Measurements from ENCODE around the gene EFL1.
"Not testable (repeated sequence)": the region's sequence is repeated elsewhere in the genome, so short reads cannot be mapped to it uniquely, and the experiment has no call there.

Gene EFL1

DNA sequence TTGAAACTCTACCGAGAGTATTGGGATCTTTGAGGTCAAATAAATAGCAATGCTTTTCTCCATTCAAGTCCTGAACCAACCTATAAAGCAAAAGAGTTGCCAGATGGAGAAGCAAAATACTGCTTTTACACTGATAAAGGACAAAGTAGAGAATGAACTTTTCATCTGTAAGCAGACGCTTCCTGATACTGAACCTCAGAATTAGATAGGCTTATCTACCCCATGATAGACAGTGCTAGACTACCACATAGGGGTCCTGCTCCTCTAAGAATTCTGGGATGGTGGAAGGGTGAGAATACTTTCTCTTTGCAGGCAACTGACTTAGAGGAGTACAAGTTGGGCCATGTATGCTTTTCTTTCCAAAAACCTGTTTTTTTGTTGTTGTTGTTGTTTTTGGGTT is 9.6 kb upstream of the EFL1 start:
- DNase-seq (ENCODE audit: low read depth): no peak
- TF ChIP-seq, protein P1, sequence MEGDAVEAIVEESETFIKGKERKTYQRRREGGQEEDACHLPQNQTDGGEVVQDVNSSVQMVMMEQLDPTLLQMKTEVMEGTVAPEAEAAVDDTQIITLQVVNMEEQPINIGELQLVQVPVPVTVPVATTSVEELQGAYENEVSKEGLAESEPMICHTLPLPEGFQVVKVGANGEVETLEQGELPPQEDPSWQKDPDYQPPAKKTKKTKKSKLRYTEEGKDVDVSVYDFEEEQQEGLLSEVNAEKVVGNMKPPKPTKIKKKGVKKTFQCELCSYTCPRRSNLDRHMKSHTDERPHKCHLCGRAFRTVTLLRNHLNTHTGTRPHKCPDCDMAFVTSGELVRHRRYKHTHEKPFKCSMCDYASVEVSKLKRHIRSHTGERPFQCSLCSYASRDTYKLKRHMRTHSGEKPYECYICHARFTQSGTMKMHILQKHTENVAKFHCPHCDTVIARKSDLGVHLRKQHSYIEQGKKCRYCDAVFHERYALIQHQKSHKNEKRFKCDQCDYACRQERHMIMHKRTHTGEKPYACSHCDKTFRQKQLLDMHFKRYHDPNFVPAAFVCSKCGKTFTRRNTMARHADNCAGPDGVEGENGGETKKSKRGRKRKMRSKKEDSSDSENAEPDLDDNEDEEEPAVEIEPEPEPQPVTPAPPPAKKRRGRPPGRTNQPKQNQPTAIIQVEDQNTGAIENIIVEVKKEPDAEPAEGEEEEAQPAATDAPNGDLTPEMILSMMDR (IDR thresholded peaks at IDR 0.05; ENCODE audit: control insufficient read depth, insufficient read depth, low read depth, low read length, missing control alignments): no peak
- no peak overlapping the region for H3K4me3 ChIP-seq (ENCODE audit: control insufficient read depth, low read depth, low read length)

DNA sequence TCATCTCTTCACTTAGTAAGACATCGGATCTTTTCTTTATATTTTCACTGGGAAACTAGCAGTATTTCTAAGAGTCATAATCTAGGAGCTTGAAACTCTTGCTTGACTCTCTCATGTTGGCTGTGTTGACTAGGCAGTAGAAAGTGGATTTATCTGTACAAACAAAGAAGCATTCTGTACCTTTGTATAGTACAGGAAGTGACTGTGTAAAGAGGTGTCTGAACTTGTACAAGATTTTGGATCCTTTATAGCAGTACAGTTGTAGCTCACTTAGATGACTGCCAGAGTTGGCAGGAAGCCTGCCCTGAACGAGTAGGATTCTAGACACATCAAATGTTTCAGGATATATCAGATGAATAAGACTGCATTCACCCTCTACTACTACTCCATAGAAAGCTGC is 5.9 kb upstream of the EFL1 start:
- not testable (repeated sequence) for H3K4me3 ChIP-seq (ENCODE audit: control insufficient read depth, low read depth, low read length); DNase-seq (ENCODE audit: low read depth)

DNA sequence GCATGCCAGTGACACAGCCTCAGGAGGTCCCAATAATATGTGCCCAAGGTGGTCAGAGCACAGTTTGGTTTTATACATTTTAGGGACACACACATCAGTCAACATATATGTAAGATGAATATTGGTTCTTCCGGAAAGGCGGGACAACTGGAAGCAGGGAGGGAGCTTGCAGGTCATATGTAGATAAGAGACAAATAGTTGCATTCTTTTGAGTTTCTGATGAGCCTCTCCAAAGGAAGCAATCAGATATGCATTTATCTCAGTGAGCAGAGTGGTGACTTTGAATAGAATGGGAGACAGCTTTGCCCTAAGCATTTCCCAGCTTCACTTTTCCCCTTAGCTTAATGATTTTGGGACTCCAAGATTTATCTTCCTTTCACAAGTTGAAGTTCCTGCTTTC is 4.6 kb upstream of the EFL1 start:
- not testable (repeated sequence) for H3K4me3 ChIP-seq (ENCODE audit: control insufficient read depth, low read depth, low read length)

DNA sequence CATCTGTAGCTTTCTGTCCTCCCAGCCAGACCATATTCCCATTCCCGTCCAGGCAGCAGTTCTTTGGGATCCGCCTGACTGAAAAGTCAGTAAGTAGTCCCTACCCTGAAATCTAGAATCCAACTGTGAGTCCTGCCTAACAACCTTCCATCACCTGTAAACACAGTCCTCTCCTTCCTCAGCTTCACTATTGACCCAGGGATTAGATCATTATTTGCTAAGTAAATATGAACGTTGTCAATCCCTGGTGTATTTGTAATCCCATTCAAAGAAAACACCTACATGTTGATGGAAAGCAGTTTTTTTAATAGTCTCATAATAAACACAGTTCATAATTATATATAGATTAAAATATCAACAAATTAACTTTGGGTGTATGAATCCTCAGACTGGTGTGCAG is 816 bp upstream of the EFL1 start:
- H3K4me3 ChIP-seq (ENCODE audit: control insufficient read depth, low read depth, low read length): peak overlapping the region; percentile 88
- TF ChIP-seq, protein P1 (IDR thresholded peaks at IDR 0.05; ENCODE audit: control insufficient read depth, insufficient read depth, low read depth, low read length, missing control alignments): no peak
- DNase-seq (ENCODE audit: low read depth): no peak

More for the DNA sequence above, 4.6 kb upstream of the EFL1 start:
- DNase-seq (ENCODE audit: low read depth): not testable (repeated sequence)

DNA sequence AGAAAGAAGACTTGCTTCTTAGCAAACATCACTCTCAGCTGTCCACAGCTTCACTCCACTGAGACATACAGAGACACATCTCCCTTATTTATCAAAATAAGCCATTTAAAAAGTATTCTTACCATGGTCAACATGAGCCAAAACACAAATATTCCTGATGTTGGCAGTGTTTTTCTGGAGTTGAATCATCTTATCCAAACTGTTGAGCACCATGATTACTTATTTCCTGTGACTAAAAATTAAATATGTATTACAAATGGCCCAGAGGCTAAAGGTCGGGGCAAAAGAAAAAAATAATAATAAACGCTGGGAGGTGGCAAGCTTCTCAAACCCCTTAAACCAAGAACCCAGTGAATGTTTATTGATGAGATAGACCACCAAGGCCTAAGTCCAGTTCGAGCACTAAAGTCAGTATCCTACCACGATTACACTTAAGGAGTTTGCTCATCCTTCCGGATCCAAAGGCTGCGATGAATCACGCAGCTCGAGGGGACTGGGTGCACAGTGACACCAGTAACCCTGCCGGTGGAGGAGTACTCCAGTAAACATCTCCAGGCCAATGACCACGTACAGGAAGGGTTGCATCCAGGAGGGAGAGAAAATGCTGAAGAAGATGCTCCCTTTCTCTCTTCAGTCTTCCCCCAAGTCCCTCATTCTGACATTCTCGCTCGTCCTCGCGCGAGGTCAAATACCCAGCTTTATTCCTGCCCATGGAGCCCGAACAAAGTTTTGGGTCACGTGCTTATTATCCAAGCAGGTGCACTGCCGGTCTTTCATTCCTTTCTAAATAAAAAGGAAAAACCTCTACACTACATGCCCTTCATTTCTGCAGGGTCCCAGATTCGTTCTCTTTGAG is 740 bp downstream of the EFL1 start:
- H3K4me3 ChIP-seq (ENCODE audit: control insufficient read depth, low read depth, low read length): peak overlapping the region; percentile 88
- DNase-seq (ENCODE audit: low read depth): not testable (repeated sequence)

DNA sequence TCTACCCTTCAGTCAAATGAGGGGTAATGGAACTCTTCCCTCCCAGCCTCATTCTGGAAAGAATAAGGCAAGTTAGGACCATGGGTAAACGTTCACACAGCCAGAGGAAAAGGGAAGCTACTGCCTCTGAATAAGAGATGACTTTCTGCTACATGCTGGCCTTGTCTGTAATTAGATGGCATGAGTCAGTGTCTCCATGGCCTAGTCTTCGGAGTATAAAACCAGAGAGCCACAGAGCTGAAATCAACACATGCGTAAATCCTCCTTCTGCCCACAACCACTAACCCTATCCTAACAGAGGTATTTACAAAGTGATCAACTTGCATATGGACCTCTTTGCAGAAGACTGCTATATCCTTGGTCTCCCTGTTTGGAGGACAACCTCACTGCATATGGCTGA is 14.3 kb downstream of the EFL1 start:
- DNase-seq (ENCODE audit: low read depth): peak; percentile 1
- H3K4me3 ChIP-seq (ENCODE audit: control insufficient read depth, low read depth, low read length): not testable (repeated sequence)

DNA sequence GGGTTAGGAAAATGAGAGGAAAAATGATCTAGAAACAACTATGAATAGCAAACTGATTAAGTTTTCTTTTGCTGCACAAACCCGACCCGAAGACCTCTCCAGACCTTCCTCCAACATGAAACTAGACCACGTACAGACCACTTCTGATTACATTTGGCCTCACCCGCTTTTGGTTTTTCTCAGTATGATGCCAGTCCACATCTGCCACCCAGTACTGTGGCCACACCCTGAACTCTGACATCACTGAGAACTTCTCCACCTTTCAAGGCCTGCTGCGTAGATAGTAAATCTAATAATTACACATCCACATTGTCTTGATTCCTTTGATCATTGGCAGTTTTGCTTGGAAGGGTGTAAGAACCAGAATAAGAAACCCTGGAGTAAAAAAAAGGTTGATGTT is 16.6 kb downstream of the EFL1 start:
- not testable (repeated sequence) for H3K4me3 ChIP-seq (ENCODE audit: control insufficient read depth, low read depth, low read length); DNase-seq (ENCODE audit: low read depth)

DNA sequence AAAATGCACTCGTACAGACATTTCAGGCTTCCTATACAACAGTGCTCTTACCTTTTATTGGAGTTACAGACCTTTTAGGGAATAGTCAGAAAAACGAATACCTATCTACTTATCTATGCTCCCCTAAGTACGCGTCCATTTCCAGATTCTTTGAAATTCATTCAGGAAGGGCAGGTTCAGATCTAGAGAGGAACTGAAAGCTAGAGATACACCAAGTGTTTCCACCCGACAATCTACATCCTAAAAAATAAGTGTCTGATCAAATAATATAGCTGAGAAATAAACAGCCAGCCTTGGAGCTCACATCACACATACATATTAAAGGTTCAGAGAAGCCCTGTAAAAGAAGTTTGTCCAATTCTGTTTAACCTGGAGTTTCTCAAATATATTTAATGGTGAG is 18.9 kb downstream of the EFL1 start:
- DNase-seq (ENCODE audit: low read depth): not testable (repeated sequence)

DNA sequence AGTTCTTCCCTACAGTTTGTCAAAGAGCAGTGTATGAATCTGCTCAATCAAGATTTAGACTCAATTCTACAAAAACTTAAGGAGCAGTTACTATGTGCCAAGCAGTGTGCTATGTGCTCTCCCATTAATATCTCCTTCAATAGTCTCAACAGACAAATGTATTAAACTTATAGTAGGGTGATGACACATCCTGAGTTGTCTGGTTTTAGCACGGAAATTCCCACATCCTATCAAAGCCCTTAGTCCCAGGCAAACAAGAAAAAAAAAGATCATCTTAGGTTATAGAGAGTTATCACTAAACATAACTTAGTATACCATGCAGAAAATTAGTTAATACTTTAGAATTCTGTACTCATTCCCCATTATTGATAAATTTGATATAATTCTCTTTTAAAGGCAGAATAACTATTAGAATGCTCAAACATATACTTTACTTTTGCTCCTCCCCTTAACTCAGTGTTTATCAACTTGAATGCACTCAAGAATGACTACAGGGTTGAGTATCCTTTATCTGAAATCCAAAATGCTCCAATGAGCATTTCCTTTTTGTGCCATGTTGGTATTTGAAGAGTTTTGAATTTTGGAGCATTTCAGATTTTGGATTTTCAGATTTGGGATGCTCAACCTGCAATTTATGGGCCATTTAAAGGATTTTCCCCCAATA is 20.6 kb downstream of the EFL1 start:
- not testable (repeated sequence) for DNase-seq (ENCODE audit: low read depth); H3K4me3 ChIP-seq (ENCODE audit: control insufficient read depth, low read depth, low read length)

More for the DNA sequence above, 18.9 kb downstream of the EFL1 start:
- H3K4me3 ChIP-seq (ENCODE audit: control insufficient read depth, low read depth, low read length): not testable (repeated sequence)

DNA sequence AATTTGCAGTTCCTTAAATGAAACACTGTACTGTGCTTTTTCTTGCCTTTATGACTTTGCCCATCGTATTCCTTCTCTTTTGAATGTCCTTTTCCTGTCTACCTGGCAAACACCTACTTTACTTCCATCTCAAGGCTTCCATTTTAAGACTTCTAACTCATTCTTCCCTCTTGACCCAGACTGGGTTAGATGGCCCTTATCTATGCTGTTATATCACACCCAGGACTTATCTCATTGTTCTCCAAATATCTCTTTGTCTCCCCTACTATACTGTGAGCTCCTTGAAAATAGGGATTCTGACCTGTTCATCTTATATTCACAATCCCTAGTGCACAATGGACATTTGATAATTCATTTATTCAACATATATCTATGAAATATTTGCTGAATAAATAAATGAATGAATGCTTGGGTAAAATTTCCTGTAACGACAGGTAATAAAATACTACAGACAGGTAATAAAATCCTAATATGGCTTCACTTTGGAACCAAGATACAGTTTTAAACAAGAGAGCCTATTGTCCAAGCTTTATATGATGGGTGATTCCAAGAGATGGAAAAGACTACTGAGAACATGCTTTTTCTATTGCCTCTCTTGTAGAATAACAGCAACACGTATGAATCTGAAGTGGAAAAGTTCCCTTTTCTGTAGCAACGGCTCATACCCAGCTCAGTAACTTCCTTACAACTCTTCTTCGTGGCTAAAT is 22.7 kb downstream of the EFL1 start:
- no peak for DNase-seq (ENCODE audit: low read depth)
- TF ChIP-seq, protein P1 (IDR thresholded peaks at IDR 0.05; ENCODE audit: control insufficient read depth, insufficient read depth, low read depth, low read length, missing control alignments): no peak

DNA sequence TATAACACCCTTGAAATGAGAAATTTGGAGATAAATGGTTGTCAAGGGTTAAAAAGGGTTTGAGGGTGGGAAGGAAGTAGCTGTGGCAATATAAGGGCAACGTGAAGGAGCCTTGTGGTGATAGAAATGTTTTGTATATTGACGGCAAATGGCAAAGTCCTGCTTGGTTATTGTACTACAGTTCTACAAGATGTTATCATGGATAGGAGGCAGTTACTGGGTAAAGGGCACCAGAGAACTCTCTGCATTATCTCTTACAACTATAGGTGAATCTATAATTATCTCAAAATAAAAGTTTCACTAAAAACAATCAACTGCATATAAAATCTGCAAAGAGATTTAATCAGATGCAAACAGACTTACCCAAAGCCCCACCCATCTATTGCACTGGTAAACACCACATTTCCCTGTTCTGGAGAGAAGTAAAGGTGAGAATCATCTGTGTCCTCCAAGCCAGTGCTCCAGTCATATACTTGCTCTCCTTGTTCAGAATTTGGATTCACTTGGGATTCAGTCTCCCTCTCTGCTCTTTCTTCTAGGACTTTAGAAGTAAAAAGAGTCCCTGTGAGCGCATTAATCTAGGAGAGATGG is 24.5 kb downstream of the EFL1 start:
- H3K4me3 ChIP-seq (ENCODE audit: control insufficient read depth, low read depth, low read length); DNase-seq (ENCODE audit: low read depth): not testable (repeated sequence)

More for the DNA sequence above, 22.7 kb downstream of the EFL1 start:
- no peak overlapping the region for H3K4me3 ChIP-seq (ENCODE audit: control insufficient read depth, low read depth, low read length)

Data from AG09309 (cell line).